H9 (cell line): ENCODE data around the gene SPAG5. TPM values are rescaled to one million over a fixed set of nuclear protein-coding genes. Genes with fewer than 3 reads are reported as not detected.

Source experiments
- DNase-seq: peaks from one replicate; pipeline ENCODE4 v3.0.0-alpha.2; 2017
- H2AFZ ChIP-seq: one replicate; pipeline ENCODE4 v1.6.1; 2013; ENCODE audit warnings: mild to moderate bottlenecking, low read length, control low read depth, moderate library complexity
- H2AK5ac ChIP-seq: 2 replicates; pipeline ENCODE4 v1.6.1; 2013; ENCODE audit warnings: low read length, control low read depth, mixed read lengths; ENCODE audit not compliant: insufficient read length
- H2BK120ac ChIP-seq: one replicate; pipeline ENCODE4 v1.6.1; 2013; ENCODE audit warnings: low read depth, mild to moderate bottlenecking, low read length, control low read depth, inconsistent platforms; ENCODE audit not compliant: poor library complexity, severe bottlenecking
- H2BK12ac ChIP-seq: 2 replicates; pipeline ENCODE4 v1.6.1; 2013; ENCODE audit warnings: low read length, control low read depth, mixed read lengths, low read depth; ENCODE audit not compliant: insufficient read length
- H2BK15ac ChIP-seq: 2 replicates; pipeline ENCODE4 v1.6.1; 2013; ENCODE audit warnings: low read depth, low read length, control low read depth
- H2BK20ac ChIP-seq: one replicate; pipeline ENCODE4 v1.6.1; 2013; ENCODE audit warnings: low read depth, mild to moderate bottlenecking, low read length, control low read depth, inconsistent platforms; ENCODE audit not compliant: poor library complexity, severe bottlenecking
- H2BK5ac ChIP-seq: 2 replicates; pipeline ENCODE4 v1.6.1; 2013; ENCODE audit warnings: low read length, control low read depth, mixed read lengths; ENCODE audit not compliant: insufficient read length
- H3K14ac ChIP-seq: 2 replicates; pipeline ENCODE4 v1.6.1; 2013; ENCODE audit warnings: low read length, control low read depth; ENCODE audit not compliant: insufficient read depth
- H3K18ac ChIP-seq: 2 replicates; pipeline ENCODE4 v1.6.1; 2013; ENCODE audit warnings: low read depth, mild to moderate bottlenecking, mixed read lengths, low read length, control low read depth; ENCODE audit not compliant: insufficient read length
- H3K23ac ChIP-seq: 2 replicates; pipeline ENCODE4 v1.6.1; 2013; ENCODE audit warnings: low read length, control low read depth, mixed read lengths, low read depth; ENCODE audit not compliant: insufficient read length
- H3K23me2 ChIP-seq: 2 replicates; pipeline ENCODE4 v1.6.1; 2013; ENCODE audit warnings: low read depth, mild to moderate bottlenecking, mixed read lengths, low read length, control low read depth; ENCODE audit not compliant: insufficient read length, poor library complexity, severe bottlenecking
- H3K27ac ChIP-seq: 2 replicates; pipeline ENCODE4 v1.5.1; 2013; ENCODE audit warnings: low read length, control low read depth, mixed read lengths, low read depth; ENCODE audit not compliant: insufficient read length
- H3K27me3 ChIP-seq: 2 replicates; pipeline ENCODE4 v1.6.1; 2013; ENCODE audit warnings: low read length, control low read depth, inconsistent platforms; ENCODE audit not compliant: insufficient read depth
- H3K4ac ChIP-seq: 2 replicates; pipeline ENCODE4 v1.6.1; 2013; ENCODE audit warnings: low read depth, mild to moderate bottlenecking, control low read depth, inconsistent platforms, low read length, moderate library complexity
- H3K4me1 ChIP-seq: 2 replicates; pipeline ENCODE4 v1.6.1; 2013; ENCODE audit warnings: low read length, control low read depth, inconsistent platforms; ENCODE audit not compliant: insufficient read depth
- H3K4me2 ChIP-seq: 2 replicates; pipeline ENCODE4 v1.6.1; 2013; ENCODE audit warnings: low read length, control low read depth, mixed read lengths; ENCODE audit not compliant: insufficient read length, insufficient read depth
- H3K56ac ChIP-seq: 2 replicates; pipeline ENCODE4 v1.6.1; 2013; ENCODE audit warnings: low read depth, mild to moderate bottlenecking, mixed read lengths, low read length, control low read depth; ENCODE audit not compliant: insufficient read length
- H3K79me1 ChIP-seq: 2 replicates; pipeline ENCODE4 v1.6.1; 2013; ENCODE audit warnings: low read depth, mild to moderate bottlenecking, moderate library complexity, low read length, control low read depth, inconsistent platforms; ENCODE audit not compliant: insufficient read depth, poor library complexity, severe bottlenecking
- H3K79me2 ChIP-seq: 2 replicates; pipeline ENCODE4 v1.6.1; 2013; ENCODE audit warnings: low read length, control low read depth, inconsistent platforms; ENCODE audit not compliant: insufficient read depth
- H3K9ac ChIP-seq: 2 replicates; pipeline ENCODE4 v1.6.1; 2013; ENCODE audit warnings: low read length, control low read depth, mixed read lengths; ENCODE audit not compliant: insufficient read length; ENCODE audit errors: extremely low read depth
- H3K9me3 ChIP-seq: one replicate; pipeline ENCODE4 v1.6.1; 2013; ENCODE audit warnings: low read depth, low read length, inconsistent platforms; ENCODE audit not compliant: control insufficient read depth
- H3T11ph ChIP-seq: one replicate; pipeline ENCODE4 v1.6.1; 2013; ENCODE audit warnings: mild to moderate bottlenecking, low read length, control low read depth, inconsistent platforms
- H4K20me1 ChIP-seq: one replicate; pipeline ENCODE4 v1.6.1; 2013; ENCODE audit not compliant: control insufficient read depth, insufficient read length, insufficient read depth
- H4K5ac ChIP-seq: 2 replicates; pipeline ENCODE4 v1.6.1; 2013; ENCODE audit warnings: low read depth, mild to moderate bottlenecking, mixed read lengths, low read length, control low read depth; ENCODE audit not compliant: insufficient read length
- H4K8ac ChIP-seq: replicated peaks from 2 replicates; pipeline ENCODE4 v1.6.1; 2013; ENCODE audit warnings: low read length, control low read depth, mixed read lengths, low read depth; ENCODE audit not compliant: insufficient read length
- H4K91ac ChIP-seq: 2 replicates; pipeline ENCODE4 v1.6.1; 2013; ENCODE audit warnings: low read depth, mild to moderate bottlenecking, moderate library complexity, mixed read lengths, low read length, control low read depth; ENCODE audit not compliant: insufficient read length
- H3K27ac Mint-ChIP-seq, 3 experiments: 2 replicates in 2 of 3; 3 replicates in 1 of 3; pipeline ENCODE4 v1.8.0; 2020 to 2021; ENCODE audit warnings: mixed read lengths in 3 of 3, mild to moderate bottlenecking in 1 of 3, moderate library complexity in 1 of 3
- H3K27me3 Mint-ChIP-seq: 2 replicates; pipeline ENCODE4 v1.8.0; 2021; ENCODE audit warnings: low read depth, mild to moderate bottlenecking, moderate library complexity, mixed read lengths
- H3K36me3 Mint-ChIP-seq, 3 experiments: 2 replicates in 2 of 3; 3 replicates in 1 of 3; pipeline ENCODE4 v1.8.0; 2020 to 2021; ENCODE audit warnings: low read depth in 3 of 3, mixed read lengths in 3 of 3; ENCODE audit not compliant: insufficient read depth in 1 of 3
- H3K4me1 Mint-ChIP-seq, 2 experiments: 2 replicates each; pipeline ENCODE4 v1.8.0; 2020; ENCODE audit warnings: mixed read lengths in 2 of 2
- H3K4me3 Mint-ChIP-seq, 2 experiments: 2 replicates in 1 of 2; 3 replicates in 1 of 2; pipeline ENCODE4 v1.8.0; 2020 to 2021; ENCODE audit warnings: mild to moderate bottlenecking in 2 of 2, mixed read lengths in 2 of 2, moderate library complexity in 1 of 2
- H3K9me3 Mint-ChIP-seq, 2 experiments: 2 replicates in 1 of 2; 3 replicates in 1 of 2; pipeline ENCODE4 v1.8.0; 2020; ENCODE audit warnings: mild to moderate bottlenecking in 2 of 2, mixed read lengths in 2 of 2, moderate library complexity in 1 of 2
- CTCF ChIP-seq: fragments of 200-600 bp; sonication (generic); conservative IDR thresholded peaks from 3 replicates; pipeline ENCODE4 v1.8.0; 2021; ENCODE audit warnings: antibody characterized with exemption, mild to moderate bottlenecking
- WGBS: extraction: QIAGEN DNeasy Blood & Tissue Kit; methylation state at CpG from one replicate; pipeline ENCODE4 v1.1.7; 2013; ENCODE audit warnings: missing lambda C conversion rate, low lambda C conversion rate, mixed read lengths; ENCODE audit not compliant: insufficient read length; ENCODE audit errors: extremely low coverage; 5-methylcytosine and 5-hydroxymethylcytosine counted together
- total RNA-seq: library from RNA; stranded (reverse); gene quantifications from 2 replicates; pipeline ENCODE4 v1.2.1, GENCODE V29; 2021

SPAG5 gene
- total RNA-seq, 1 experiment from 2014 or later = 122 TPM

DNA sequence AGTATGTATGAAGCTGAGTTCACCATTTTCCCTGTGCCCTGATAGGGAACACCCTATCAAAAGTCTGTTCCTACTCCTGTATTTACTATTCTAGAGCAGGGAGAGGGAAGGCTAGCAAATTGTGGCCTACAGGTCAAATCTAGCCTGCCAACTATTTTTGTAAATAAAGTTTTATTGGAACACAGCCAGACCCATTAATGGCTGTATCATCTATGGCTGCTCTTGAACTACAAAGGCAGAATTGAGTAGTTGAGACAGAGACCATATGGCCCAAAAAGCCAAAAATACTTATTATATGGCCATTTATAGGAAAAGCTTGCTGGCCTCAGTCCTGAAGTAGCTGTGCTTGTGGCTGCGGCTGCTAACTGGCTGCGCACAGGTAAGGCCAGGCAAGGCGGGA is 17.9 kb downstream of the SPAG5 start:
- H3K56ac ChIP-seq = no peak overlapping the region
- H3K14ac ChIP-seq = no peak overlapping the region
- no peak overlapping the region for H3T11ph ChIP-seq
- no peak overlapping the region for H2BK5ac ChIP-seq
- Mint-ChIP-seq H3K4me1 (peaks cover 9 to 12% of the 10 kb centered on the region in 2 experiments), H3K27ac (no peak overlapping the region), H3K4me3 (no peak overlapping the region), H3K36me3 (peaks cover 26 to 40% (median 33%) of the 10 kb centered on the region in 3 experiments; a peak in 6 of 7 replicates), H3K9me3 (no peaks in the 10 kb centered on the region; a peak in 1 of 5 replicates), H3K27me3 (no peaks in the 10 kb centered on the region)
- H3K79me1 ChIP-seq = no peaks in the 10 kb centered on the region
- H3K9ac ChIP-seq = no peak overlapping the region
- no peak overlapping the region for H4K8ac ChIP-seq
- H2AFZ ChIP-seq = no peak overlapping the region
- no peak for TF ChIP-seq CTCF
- peaks cover 2% of the 10 kb centered on the region for H4K20me1 ChIP-seq
- H3K4me1 ChIP-seq = no peaks in the 10 kb centered on the region
- no peak overlapping the region for H4K5ac ChIP-seq
- H3K4me2 ChIP-seq = no peak overlapping the region
- no peak overlapping the region for H3K18ac ChIP-seq
- H2BK120ac ChIP-seq = no peak overlapping the region
- WGBS = no CpG with 5 or more reads among the region's 3 CpGs
- no peak overlapping the region for H3K23ac ChIP-seq
- DNase-seq = no peak
- no peak overlapping the region for H2BK20ac ChIP-seq
- H2BK12ac ChIP-seq = no peak overlapping the region
- H3K23me2 ChIP-seq = no peaks in the 10 kb centered on the region
- no peaks in the 10 kb centered on the region for H3K27me3 ChIP-seq
- H2AK5ac ChIP-seq = no peak overlapping the region
- H3K79me2 ChIP-seq = no peaks in the 10 kb centered on the region
- H3K27ac ChIP-seq = no peak overlapping the region
- H3K4ac ChIP-seq = no peak overlapping the region
- no peaks in the 10 kb centered on the region for H3K9me3 ChIP-seq
- no peak overlapping the region for H4K91ac ChIP-seq
- H2BK15ac ChIP-seq = no peak overlapping the region
